ENCODE data around the gene NFATC1. TPM values are rescaled to one million over a fixed set of nuclear protein-coding genes. Genes with fewer than 3 reads are reported as not detected.

NFATC1 gene
- total RNA-seq, 1 donor from 2014 or later, result 0.46 TPM

DNA sequence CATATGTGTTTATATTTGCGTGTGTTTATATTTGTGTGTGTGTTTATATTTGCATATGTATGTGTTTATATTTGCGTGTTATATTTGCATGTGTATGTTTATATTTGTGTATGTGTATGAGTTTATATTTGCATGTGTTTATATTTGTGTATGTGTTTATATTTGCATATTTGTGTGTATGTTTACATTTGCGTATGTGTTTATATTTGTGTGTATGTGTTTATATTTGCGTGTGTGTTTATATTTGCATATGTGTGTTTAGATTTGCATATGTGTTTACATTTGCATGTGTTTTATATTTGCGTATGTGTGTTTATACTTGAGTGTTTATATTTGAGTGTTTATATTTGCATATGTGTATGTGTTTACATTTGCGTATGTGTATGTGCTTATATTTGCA lies 168.2 kb downstream of the NFATC1 start:
- DNase-seq (ENCODE audit: low read depth), result no peak
- no peak overlapping the region for H3K4me3 ChIP-seq (ENCODE audit: low read depth, low read length)
- no peak for TF ChIP-seq CTCF (conservative IDR thresholded peaks at IDR 0.05; ENCODE audit: low read depth, low read length)

- no peak for DNase-seq (ENCODE audit: low read depth)
- no peak for TF ChIP-seq CTCF (conservative IDR thresholded peaks at IDR 0.05; ENCODE audit: low read depth, low read length)
These were observed 168.7 kb downstream of the NFATC1 start for GRCh38 chr18:79564441-79564840.

GRCh38 chr18:79566771-79567431 lies 171.2 kb downstream of the NFATC1 start:
- TF ChIP-seq CTCF (conservative IDR thresholded peaks at IDR 0.05; ENCODE audit: low read depth, low read length), result no peak
- no peak overlapping the region for H3K4me3 ChIP-seq (ENCODE audit: low read depth, low read length)
- DNase-seq (ENCODE audit: low read depth), result no peak

More at GRCh38 chr18:79564441-79564840, 168.7 kb downstream of the NFATC1 start:
- no peak overlapping the region for H3K4me3 ChIP-seq (ENCODE audit: low read depth, low read length)

DNA sequence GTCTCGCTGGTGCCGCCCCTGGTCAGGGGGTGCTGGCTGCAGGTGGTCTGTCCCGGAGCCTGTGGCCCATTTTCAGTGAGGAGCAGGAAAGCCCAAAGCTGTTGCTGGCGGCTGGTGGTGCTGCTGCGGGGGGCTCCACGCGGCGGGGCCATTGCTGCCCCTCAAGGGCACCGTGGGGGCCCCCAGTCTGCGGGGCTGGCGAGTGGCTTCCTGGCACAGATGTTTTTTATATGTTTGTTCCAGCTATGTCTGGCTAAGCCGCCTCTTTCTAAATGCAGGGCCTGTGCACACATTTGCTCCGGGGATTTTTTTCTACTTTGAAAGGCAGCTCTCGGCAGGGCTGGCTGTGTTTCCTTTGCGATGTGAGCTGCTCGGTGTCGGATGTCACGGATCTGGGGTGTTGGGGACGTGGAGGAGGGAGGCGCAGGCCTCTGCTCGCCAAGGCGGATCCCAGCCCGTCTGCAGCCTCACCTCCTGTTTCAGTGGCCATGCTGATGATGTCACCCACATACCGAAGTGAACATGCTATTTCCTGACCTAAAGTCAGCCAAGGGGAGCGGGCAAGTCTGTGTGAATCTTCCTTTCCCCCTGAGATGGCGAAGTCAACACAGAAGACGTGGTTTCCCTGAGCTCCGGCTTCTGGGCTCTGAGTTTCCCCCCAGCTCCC lies 171.9 kb downstream of the NFATC1 start:
- peak; percentile 22 for DNase-seq (ENCODE audit: low read depth)
- TF ChIP-seq CTCF (conservative IDR thresholded peaks at IDR 0.05; ENCODE audit: low read depth, low read length), result no peak
- H3K4me3 ChIP-seq (ENCODE audit: low read depth, low read length), result no peak overlapping the region

GRCh38 chr18:79568543-79569205 lies 172.9 kb downstream of the NFATC1 start:
- no peak for TF ChIP-seq CTCF (conservative IDR thresholded peaks at IDR 0.05; ENCODE audit: low read depth, low read length)
- no peak for DNase-seq (ENCODE audit: low read depth)
- no peak overlapping the region for H3K4me3 ChIP-seq (ENCODE audit: low read depth, low read length)

DNA sequence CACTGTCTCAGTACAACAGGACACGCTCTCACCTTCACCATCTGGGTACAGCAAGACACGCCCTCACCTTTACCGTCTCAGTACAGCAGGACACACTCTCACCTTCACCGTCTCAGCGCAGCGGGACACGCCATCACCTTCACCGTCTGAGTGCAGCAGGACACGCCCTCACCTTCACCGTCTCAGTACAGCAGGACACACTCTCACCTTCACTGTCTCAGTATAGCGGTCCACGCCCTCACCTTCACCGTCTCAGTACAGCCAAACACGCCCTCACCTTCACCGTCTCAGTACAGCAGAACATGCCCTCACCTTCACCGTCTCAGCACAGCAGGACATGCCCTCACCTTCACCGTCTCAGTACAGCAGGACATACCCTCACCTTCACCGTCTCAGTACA lies 174.0 kb downstream of the NFATC1 start:
- no peak for TF ChIP-seq CTCF (conservative IDR thresholded peaks at IDR 0.05; ENCODE audit: low read depth, low read length)
- DNase-seq (ENCODE audit: low read depth), result no peak
- no peak overlapping the region for H3K4me3 ChIP-seq (ENCODE audit: low read depth, low read length)

Data from epithelial cell of proximal tubule (primary cell).